Keratinocyte (primary cell): ENCODE results near the gene EIF2S1. TPM values are rescaled to one million over a fixed set of nuclear protein-coding genes. Genes with fewer than 3 reads are reported as not detected.

ENCODE experiments used
- DNase-seq: peaks from one replicate; pipeline ENCODE4 v3.0.0-alpha.2; 2011; ENCODE audit warnings: low read depth, missing footprints, low spot score
- FAIRE-seq: peaks from 2 replicates; lab custom pipeline; 2011; peaks lifted over from hg19 to GRCh38; lab: Jason Lieb, UNC
- H2AFZ ChIP-seq: 2 replicates; pipeline ENCODE4 v1.6.0; 2012; ENCODE audit warnings: low read length, control low read depth, inconsistent platforms; ENCODE audit not compliant: control insufficient read depth
- H3K27ac ChIP-seq: 2 replicates; pipeline ENCODE4 v1.5.1; 2011; ENCODE audit warnings: low read length; ENCODE audit not compliant: control insufficient read depth, insufficient read depth
- H3K27me3 ChIP-seq: 3 replicates; pipeline ENCODE4 v1.6.0; 2011; ENCODE audit warnings: low read length; ENCODE audit not compliant: control insufficient read depth, insufficient read depth; ENCODE audit errors: extremely low read depth
- H3K36me3 ChIP-seq, 2 experiments: 2 replicates in 1 of 2; 3 replicates in 1 of 2; pipeline ENCODE4 v1.5.1; 2011; ENCODE audit warnings: low read length in 2 of 2, mild to moderate bottlenecking in 1 of 2; ENCODE audit not compliant: control insufficient read depth in 2 of 2, insufficient read depth in 2 of 2; ENCODE audit errors: extremely low read depth in 1 of 2
- H3K4me1 ChIP-seq: 3 replicates; pipeline ENCODE4 v1.5.1; 2011; ENCODE audit warnings: low read length; ENCODE audit not compliant: control insufficient read depth, insufficient read depth; ENCODE audit errors: extremely low read depth
- H3K4me2 ChIP-seq: 3 replicates; pipeline ENCODE4 v1.6.0; 2011; ENCODE audit warnings: low read depth, low read length; ENCODE audit not compliant: control insufficient read depth, insufficient read depth; ENCODE audit errors: extremely low read depth
- H3K4me3 ChIP-seq, 3 experiments: fragments of 200-600 bp in 1 of 3; sonication (generic) in 1 of 3; 2 replicates in 2 of 3; 3 replicates in 1 of 3; pipeline ENCODE4 v1.5.1; 2011 to 2016; ENCODE audit warnings: low read length in 3 of 3, mild to moderate bottlenecking in 3 of 3, control low read depth in 2 of 3, inconsistent platforms in 1 of 3, low read depth in 1 of 3, mixed read lengths in 1 of 3, mixed run types in 1 of 3, moderate library complexity in 1 of 3; ENCODE audit not compliant: control insufficient read depth in 2 of 3, insufficient read depth in 2 of 3; ENCODE audit errors: extremely low read depth in 1 of 3
- H3K79me2 ChIP-seq: 2 replicates; pipeline ENCODE4 v1.6.0; 2012; ENCODE audit warnings: low read length; ENCODE audit not compliant: control insufficient read depth, insufficient read depth
- H3K9ac ChIP-seq: 3 replicates; pipeline ENCODE4 v1.6.0; 2011; ENCODE audit warnings: low read length; ENCODE audit not compliant: control insufficient read depth, insufficient read depth; ENCODE audit errors: extremely low read depth
- H3K9me1 ChIP-seq: 3 replicates; pipeline ENCODE4 v1.6.0; 2011; ENCODE audit warnings: low read length; ENCODE audit not compliant: control insufficient read depth, insufficient read depth; ENCODE audit errors: extremely low read depth
- H3K9me3 ChIP-seq: 2 replicates; pipeline ENCODE4 v1.5.1; 2012; ENCODE audit warnings: low read depth, low read length; ENCODE audit not compliant: control insufficient read depth
- H4K20me1 ChIP-seq: 3 replicates; pipeline ENCODE4 v1.6.0; 2011; ENCODE audit warnings: low read length; ENCODE audit not compliant: control insufficient read depth, insufficient read depth; ENCODE audit errors: extremely low read depth
- EZH2 ChIP-seq: IDR thresholded peaks from one replicate; pipeline ENCODE4 v1.6.1; 2012; ENCODE audit warnings: inconsistent platforms, mild to moderate bottlenecking, low read length, moderate library complexity
- dilution Hi-C: fragments of 300-500 bp; cut with MboI; formaldehyde crosslinking; loops from one replicate; pipeline ENCODE4 v1.7.0; 2020; ENCODE audit warnings: low sequenced_read_pairs; ENCODE audit not compliant: extremely low pct_ligation_motif_present
- polyA plus RNA-seq, 5 experiments: library from polyadenylated mRNA; depleted of rRNA in 3 of 5; stranded (reverse) in 3 of 5; stranded (forward) in 1 of 5; unstranded in 1 of 5; fragments of >200 nt; gene quantifications; 1 replicate in 1 of 5; 2 replicates in 3 of 5; 3 replicates in 1 of 5; pipeline versions ENCODE4 v1.2.1 to v1.2.3, GENCODE V29; 2011 to 2012; ENCODE audit warnings: missing spikeins in 2 of 5, low read depth in 1 of 5, low replicate concordance in 1 of 5
- TF ChIP-seq, protein P1 (sequence below), 3 experiments: IDR thresholded peaks in 1 of 3; conservative IDR thresholded peaks in 1 of 3; optimal IDR thresholded peaks in 1 of 3; 2 replicates in 2 of 3; 3 replicates in 1 of 3; pipeline versions ENCODE3 to v1.5.1; 2011; ENCODE audit warnings: low read length in 3 of 3, mild to moderate bottlenecking in 3 of 3, moderate library complexity in 2 of 3, control low read depth in 1 of 3, inconsistent platforms in 1 of 3; ENCODE audit not compliant: insufficient read depth in 2 of 3; ENCODE audit errors: extremely low read depth in 1 of 3

Gene EIF2S1
- polyA plus RNA-seq, 1 donor (not counting 4 experiments of a cell fraction or from before 2014, with no cell fraction given), result 294 TPM

DNA sequence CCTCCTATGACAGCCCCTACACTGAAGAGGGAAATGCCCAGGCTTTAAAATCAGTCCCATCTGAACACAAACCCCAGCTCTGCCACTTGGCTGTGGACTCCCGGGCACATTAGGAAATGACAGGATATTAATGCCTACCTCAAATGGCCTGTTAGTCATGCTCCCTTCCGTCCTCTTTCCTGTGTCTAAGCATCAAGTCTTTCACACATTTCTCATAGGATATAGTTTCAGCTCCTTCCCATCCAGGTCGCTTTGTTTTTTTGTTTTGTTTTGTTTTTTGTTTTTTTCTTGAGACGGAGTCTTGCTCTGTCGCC, 35.7 kb downstream of the EIF2S1 start:
- no peak overlapping the region for H3K9ac ChIP-seq
- H3K4me1 ChIP-seq, result no peaks in the 10 kb centered on the region
- no peak overlapping the region for H3K27ac ChIP-seq
- DNase-seq, result no peak
- no peaks in the 10 kb centered on the region for H3K9me3 ChIP-seq
- H4K20me1 ChIP-seq, result peaks cover 17% of the 10 kb centered on the region
- H3K4me2 ChIP-seq, result no peak overlapping the region
- dilution Hi-C loops, result no loop called here
- TF ChIP-seq EZH2, result no peak
- TF ChIP-seq, protein P1, sequence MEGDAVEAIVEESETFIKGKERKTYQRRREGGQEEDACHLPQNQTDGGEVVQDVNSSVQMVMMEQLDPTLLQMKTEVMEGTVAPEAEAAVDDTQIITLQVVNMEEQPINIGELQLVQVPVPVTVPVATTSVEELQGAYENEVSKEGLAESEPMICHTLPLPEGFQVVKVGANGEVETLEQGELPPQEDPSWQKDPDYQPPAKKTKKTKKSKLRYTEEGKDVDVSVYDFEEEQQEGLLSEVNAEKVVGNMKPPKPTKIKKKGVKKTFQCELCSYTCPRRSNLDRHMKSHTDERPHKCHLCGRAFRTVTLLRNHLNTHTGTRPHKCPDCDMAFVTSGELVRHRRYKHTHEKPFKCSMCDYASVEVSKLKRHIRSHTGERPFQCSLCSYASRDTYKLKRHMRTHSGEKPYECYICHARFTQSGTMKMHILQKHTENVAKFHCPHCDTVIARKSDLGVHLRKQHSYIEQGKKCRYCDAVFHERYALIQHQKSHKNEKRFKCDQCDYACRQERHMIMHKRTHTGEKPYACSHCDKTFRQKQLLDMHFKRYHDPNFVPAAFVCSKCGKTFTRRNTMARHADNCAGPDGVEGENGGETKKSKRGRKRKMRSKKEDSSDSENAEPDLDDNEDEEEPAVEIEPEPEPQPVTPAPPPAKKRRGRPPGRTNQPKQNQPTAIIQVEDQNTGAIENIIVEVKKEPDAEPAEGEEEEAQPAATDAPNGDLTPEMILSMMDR (optimal IDR thresholded peaks at IDR 0.05 in 1 of 3, IDR thresholded peaks at IDR 0.05 in 1 of 3, conservative IDR thresholded peaks at IDR 0.05 in 1 of 3; ENCODE audit: extremely low read depth in 1 of 3, insufficient read depth in 2 of 3, low read length in 3 of 3), result no peak
- no peak for FAIRE-seq
- no peak overlapping the region for H3K4me3 ChIP-seq
- H3K79me2 ChIP-seq, result peaks cover 63% of the 10 kb centered on the region
- H3K27me3 ChIP-seq, result no peaks in the 10 kb centered on the region
- H3K36me3 ChIP-seq, result peaks cover 38 to 63% of the 10 kb centered on the region in 2 experiments
- no peak overlapping the region for H2AFZ ChIP-seq
- H3K9me1 ChIP-seq, result peaks cover 2% of the 10 kb centered on the region

DNA sequence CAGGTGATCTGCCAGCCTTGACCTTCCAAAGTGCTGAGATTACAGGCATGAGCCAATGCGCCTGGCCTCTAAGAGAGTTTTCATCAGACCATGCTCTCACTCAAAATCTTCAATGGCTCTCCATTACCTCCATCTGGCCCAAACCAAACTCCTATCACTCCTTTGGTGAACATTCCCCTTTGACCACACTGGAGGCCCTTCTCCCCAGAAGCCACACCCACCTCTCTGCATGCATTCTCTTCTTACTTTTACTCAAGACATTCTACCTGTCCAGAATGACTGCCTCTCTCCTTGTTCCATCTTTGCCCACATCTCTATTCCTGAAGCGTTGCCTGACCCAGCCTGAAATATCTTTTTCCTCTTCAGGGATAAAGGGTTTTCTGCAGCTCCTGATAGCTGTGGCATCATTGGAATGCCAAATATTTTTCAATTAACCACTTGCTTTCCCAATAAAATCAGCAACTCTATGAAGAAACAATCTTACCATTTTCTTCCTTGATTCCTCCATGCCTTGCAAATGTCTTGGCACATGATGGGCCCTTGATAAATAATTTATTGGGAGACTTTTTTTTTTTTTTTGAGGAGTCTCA, 36.3 kb downstream of the EIF2S1 start:
- H3K4me3 ChIP-seq, result no peak overlapping the region
- H3K9me3 ChIP-seq, result no peaks in the 10 kb centered on the region
- no peak overlapping the region for H3K27ac ChIP-seq
- H3K4me1 ChIP-seq, result no peaks in the 10 kb centered on the region
- no peaks in the 10 kb centered on the region for H3K27me3 ChIP-seq
- dilution Hi-C loops, result no loop called here
- peaks cover 31 to 58% of the 10 kb centered on the region in 2 experiments for H3K36me3 ChIP-seq
- DNase-seq (no peak), FAIRE-seq (no peak)
- no peak overlapping the region for H2AFZ ChIP-seq
- H3K9ac ChIP-seq, result no peak overlapping the region
- peaks cover 66% of the 10 kb centered on the region for H3K79me2 ChIP-seq
- peaks cover 20% of the 10 kb centered on the region for H4K20me1 ChIP-seq
- H3K4me2 ChIP-seq, result no peak overlapping the region
- TF ChIP-seq EZH2, result no peak
- TF ChIP-seq, protein P1 (optimal IDR thresholded peaks at IDR 0.05 in 1 of 3, IDR thresholded peaks at IDR 0.05 in 1 of 3, conservative IDR thresholded peaks at IDR 0.05 in 1 of 3; ENCODE audit: extremely low read depth in 1 of 3, insufficient read depth in 2 of 3, low read length in 3 of 3), result no peak
- H3K9me1 ChIP-seq, result peaks cover 2% of the 10 kb centered on the region
